ENCODE data around the gene GLA. TPM values are rescaled to one million over a fixed set of nuclear protein-coding genes. Genes with fewer than 3 reads are reported as not detected.
A peak's percentile ranks its signal among the peaks of the same experiment; 100 is the strongest.

GLA gene
- total and polyA plus RNA-seq, 4 donors = 9.5 to 16.3 (median 13.2) TPM

- 83% methylated on average over 1 of the region's 1 CpG for WGBS
- Histone ChIP-seq H3K4me3 (ENCODE audit: low read depth in 1 of 3, low read length in 3 of 3) (no peak overlapping the region), H3K4me1 (ENCODE audit: control insufficient read depth in 4 of 4, insufficient read depth in 4 of 4, low read length in 3 of 4) (no peaks in the 10 kb centered on the region), H3K9me3 (ENCODE audit: control insufficient read depth in 4 of 4, low read length in 3 of 4) (no peaks in the 10 kb centered on the region), H3K9ac (ENCODE audit: low read depth in 1 of 2, low read length in 2 of 2) (no peak overlapping the region), H3K36me3 (ENCODE audit: control insufficient read depth in 4 of 4, insufficient read depth in 3 of 4, low read depth in 1 of 4, low read length in 3 of 4) (peaks cover 0 to 2% (median 0%) of the 10 kb centered on the region in 4 donors), H3K27me3 (ENCODE audit: control insufficient read depth in 4 of 4, insufficient read depth in 4 of 4, low read length in 3 of 4) (no peaks in the 10 kb centered on the region), H3K27ac (ENCODE audit: low read depth in 1 of 2, low read length in 2 of 2) (no peak overlapping the region)
- DNase-seq (ENCODE audit: low spot score) = no peak
- TF ChIP-seq GABPA (IDR thresholded peaks at IDR 0.05 in 1 of 2, conservative IDR thresholded peaks at IDR 0.05 in 1 of 2) = no peak
- TF ChIP-seq MAX (IDR thresholded peaks at IDR 0.05) = no peak
- TF ChIP-seq HNF4G (IDR thresholded peaks at IDR 0.05) = no peak
- no peak for TF ChIP-seq REST (IDR thresholded peaks at IDR 0.05)
- TF ChIP-seq ATF3 (IDR thresholded peaks at IDR 0.05) = no peak
- TF ChIP-seq RAD21 (IDR thresholded peaks at IDR 0.05) = no peak
- TF ChIP-seq FOXA2 (IDR thresholded peaks at IDR 0.05) = no peak
- no peak for TF ChIP-seq SP1 (IDR thresholded peaks at IDR 0.05)
- no peak for TF ChIP-seq YY1 (IDR thresholded peaks at IDR 0.05)
- no peak for TF ChIP-seq FOXA1 (IDR thresholded peaks at IDR 0.05)
These were observed 47.8 kb downstream of the GLA start for GRCh38 chrX:101359966-101360365.

GRCh38 chrX:101357166-101357795 is 50.4 kb downstream of the GLA start:
- peak; percentile 13 for TF ChIP-seq CTCF (IDR thresholded peaks at IDR 0.05; ENCODE audit: low read depth, low read length, missing input control)
- no peak for TF ChIP-seq GABPA (IDR thresholded peaks at IDR 0.05 in 1 of 2, conservative IDR thresholded peaks at IDR 0.05 in 1 of 2)
- Histone ChIP-seq H3K36me3 (ENCODE audit: control insufficient read depth in 4 of 4, insufficient read depth in 3 of 4, low read depth in 1 of 4, low read length in 3 of 4) (peaks cover 0 to 2% (median 0%) of the 10 kb centered on the region in 4 donors), H3K27me3 (ENCODE audit: control insufficient read depth in 4 of 4, insufficient read depth in 4 of 4, low read length in 3 of 4) (no peaks in the 10 kb centered on the region), H3K4me3 (ENCODE audit: low read depth in 1 of 3, low read length in 3 of 3) (no peak overlapping the region), H3K9me3 (ENCODE audit: control insufficient read depth in 4 of 4, low read length in 3 of 4) (no peaks in the 10 kb centered on the region), H3K4me1 (ENCODE audit: control insufficient read depth in 4 of 4, insufficient read depth in 4 of 4, low read length in 3 of 4) (no peaks in the 10 kb centered on the region), H3K27ac (ENCODE audit: low read depth in 1 of 2, low read length in 2 of 2) (no peak overlapping the region), H3K9ac (ENCODE audit: low read depth in 1 of 2, low read length in 2 of 2) (no peak overlapping the region)
- 55% methylated on average over 5 of the region's 5 CpGs for WGBS
- no peak for DNase-seq (ENCODE audit: low spot score)

GRCh38 chrX:101349193-101349562 is 58.5 kb downstream of the GLA start:
- Histone ChIP-seq H3K4me1 (ENCODE audit: control insufficient read depth in 4 of 4, insufficient read depth in 4 of 4, low read length in 3 of 4) (peaks cover 2 to 9% (median 4%) of the 10 kb centered on the region in 4 donors), H3K27ac (ENCODE audit: low read depth in 1 of 2, low read length in 2 of 2) (no peak overlapping the region), H3K4me3 (ENCODE audit: low read depth in 1 of 3, low read length in 3 of 3) (peak overlapping the region in 2 of 3 donors; percentile 82), H3K9ac (ENCODE audit: low read depth in 1 of 2, low read length in 2 of 2) (no peak overlapping the region), H3K27me3 (ENCODE audit: control insufficient read depth in 4 of 4, insufficient read depth in 4 of 4, low read length in 3 of 4) (no peaks in the 10 kb centered on the region), H3K36me3 (ENCODE audit: control insufficient read depth in 4 of 4, insufficient read depth in 3 of 4, low read depth in 1 of 4, low read length in 3 of 4) (no peaks in the 10 kb centered on the region), H3K9me3 (ENCODE audit: control insufficient read depth in 4 of 4, low read length in 3 of 4) (no peaks in the 10 kb centered on the region)
- 39% methylated on average over 4 of the region's 4 CpGs for WGBS
- DNase-seq (ENCODE audit: low spot score) = no peak
- TF ChIP-seq RAD21 (IDR thresholded peaks at IDR 0.05) (no peak), JUND (IDR thresholded peaks at IDR 0.05) (no peak), HNF4G (IDR thresholded peaks at IDR 0.05) (no peak), EGR1 (IDR thresholded peaks at IDR 0.05; ENCODE audit: low read depth in 2 of 2) (no peak), NR2F2 (IDR thresholded peaks at IDR 0.05) (no peak), ATF3 (IDR thresholded peaks at IDR 0.05) (no peak), FOXA1 (IDR thresholded peaks at IDR 0.05) (no peak), FOXA2 (IDR thresholded peaks at IDR 0.05) (no peak), REST (IDR thresholded peaks at IDR 0.05) (no peak), CTCF (IDR thresholded peaks at IDR 0.05; ENCODE audit: low read depth, low read length, missing input control) (no peak)

All from liver (tissue), 9 donors.